Parathyroid adenoma (tissue), 2 donors: ENCODE results near the gene NAPA.

Source experiments
- H2AFZ ChIP-seq: fragments of 300-600 bp; sonication (generic); one replicate; pipeline ENCODE4 v1.7.0; 2017; ENCODE audit warnings: antibody characterized with exemption, mild to moderate bottlenecking
- H3K27ac ChIP-seq: fragments of 300-600 bp; sonication (generic); one replicate; pipeline ENCODE4 v1.7.0; 2017
- H3K27me3 ChIP-seq: fragments of 300-600 bp; sonication (generic); one replicate; pipeline ENCODE4 v1.7.0; 2017; ENCODE audit warnings: low read length; ENCODE audit not compliant: control insufficient read depth, insufficient read depth
- H3K36me3 ChIP-seq: fragments of 300-600 bp; sonication (generic); one replicate; pipeline ENCODE4 v1.7.0; 2017; ENCODE audit warnings: low read length; ENCODE audit not compliant: control insufficient read depth, insufficient read depth
- H3K4me1 ChIP-seq: fragments of 300-600 bp; sonication (generic); one replicate; pipeline ENCODE4 v1.7.0; 2017; ENCODE audit warnings: control low read depth
- H3K4me2 ChIP-seq: fragments of 300-600 bp; sonication (generic); one replicate; pipeline ENCODE4 v1.7.0; 2017; ENCODE audit warnings: low read length
- H3K4me3 ChIP-seq: fragments of 300-600 bp; sonication (generic); one replicate; pipeline ENCODE4 v1.7.0; 2017; ENCODE audit warnings: low read depth, low read length
- H3K79me2 ChIP-seq: fragments of 300-600 bp; sonication (generic); one replicate; pipeline ENCODE4 v1.7.0; 2017; ENCODE audit warnings: control low read depth
- H3K9ac ChIP-seq: fragments of 300-600 bp; sonication (generic); one replicate; pipeline ENCODE4 v1.7.0; 2017; ENCODE audit warnings: mild to moderate bottlenecking
- H3K9me3 ChIP-seq: fragments of 300-600 bp; sonication (generic); one replicate; pipeline ENCODE4 v1.7.0; 2017; ENCODE audit warnings: low read length; ENCODE audit not compliant: control insufficient read depth
- TF ChIP-seq, protein P1 (sequence below): fragments of 300-600 bp; sonication (generic); IDR thresholded peaks from one replicate; pipeline ENCODE4 v1.7.0; 2017; ENCODE audit warnings: antibody characterized with exemption, mild to moderate bottlenecking
- donor health status: primary hyperparathyroidism.

The NAPA gene

DNA sequence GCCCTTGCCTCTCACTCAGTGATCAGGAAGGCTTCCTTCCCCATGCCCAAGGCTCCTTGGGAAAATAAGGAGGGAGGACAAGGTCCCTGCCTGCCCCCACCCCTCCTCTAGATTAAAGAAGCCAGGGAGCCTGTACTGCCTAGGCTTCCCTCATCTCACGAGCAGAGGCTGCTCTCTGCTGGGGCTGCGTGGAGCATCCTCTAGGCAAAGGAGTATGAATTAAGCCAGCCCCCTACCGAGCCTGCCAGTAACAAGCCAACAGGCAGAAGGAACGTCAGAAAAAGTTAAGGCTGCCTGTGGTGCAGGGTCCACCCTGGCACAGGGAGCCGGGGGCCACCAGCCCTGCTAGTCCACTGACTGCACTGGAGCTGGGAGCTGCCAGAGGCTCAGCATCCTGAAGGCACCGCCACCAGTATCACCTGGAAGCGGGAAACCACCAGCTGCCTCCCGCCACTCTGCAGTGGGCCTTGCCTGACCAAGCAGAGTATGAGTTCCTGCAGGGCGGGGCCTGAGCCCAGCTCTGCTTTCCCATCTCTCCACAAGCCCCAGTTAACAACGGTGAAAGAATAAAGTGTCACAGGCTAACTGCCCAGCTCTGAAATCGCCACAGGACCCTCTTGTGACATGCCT, 6.8 kb downstream of the NAPA start:
- H3K4me2 ChIP-seq: no peak overlapping the region
- H3K4me1 ChIP-seq: peaks cover 17% of the 10 kb centered on the region
- no peak overlapping the region for H3K9ac ChIP-seq
- H3K79me2 ChIP-seq: peaks cover 76% of the 10 kb centered on the region
- no peaks in the 10 kb centered on the region for H3K36me3 ChIP-seq
- H3K9me3 ChIP-seq: no peaks in the 10 kb centered on the region
- no peak overlapping the region for H2AFZ ChIP-seq
- TF ChIP-seq, protein P1, sequence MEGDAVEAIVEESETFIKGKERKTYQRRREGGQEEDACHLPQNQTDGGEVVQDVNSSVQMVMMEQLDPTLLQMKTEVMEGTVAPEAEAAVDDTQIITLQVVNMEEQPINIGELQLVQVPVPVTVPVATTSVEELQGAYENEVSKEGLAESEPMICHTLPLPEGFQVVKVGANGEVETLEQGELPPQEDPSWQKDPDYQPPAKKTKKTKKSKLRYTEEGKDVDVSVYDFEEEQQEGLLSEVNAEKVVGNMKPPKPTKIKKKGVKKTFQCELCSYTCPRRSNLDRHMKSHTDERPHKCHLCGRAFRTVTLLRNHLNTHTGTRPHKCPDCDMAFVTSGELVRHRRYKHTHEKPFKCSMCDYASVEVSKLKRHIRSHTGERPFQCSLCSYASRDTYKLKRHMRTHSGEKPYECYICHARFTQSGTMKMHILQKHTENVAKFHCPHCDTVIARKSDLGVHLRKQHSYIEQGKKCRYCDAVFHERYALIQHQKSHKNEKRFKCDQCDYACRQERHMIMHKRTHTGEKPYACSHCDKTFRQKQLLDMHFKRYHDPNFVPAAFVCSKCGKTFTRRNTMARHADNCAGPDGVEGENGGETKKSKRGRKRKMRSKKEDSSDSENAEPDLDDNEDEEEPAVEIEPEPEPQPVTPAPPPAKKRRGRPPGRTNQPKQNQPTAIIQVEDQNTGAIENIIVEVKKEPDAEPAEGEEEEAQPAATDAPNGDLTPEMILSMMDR: no peak
- H3K27ac ChIP-seq: no peak overlapping the region
- H3K4me3 ChIP-seq: no peak overlapping the region
- no peaks in the 10 kb centered on the region for H3K27me3 ChIP-seq

DNA sequence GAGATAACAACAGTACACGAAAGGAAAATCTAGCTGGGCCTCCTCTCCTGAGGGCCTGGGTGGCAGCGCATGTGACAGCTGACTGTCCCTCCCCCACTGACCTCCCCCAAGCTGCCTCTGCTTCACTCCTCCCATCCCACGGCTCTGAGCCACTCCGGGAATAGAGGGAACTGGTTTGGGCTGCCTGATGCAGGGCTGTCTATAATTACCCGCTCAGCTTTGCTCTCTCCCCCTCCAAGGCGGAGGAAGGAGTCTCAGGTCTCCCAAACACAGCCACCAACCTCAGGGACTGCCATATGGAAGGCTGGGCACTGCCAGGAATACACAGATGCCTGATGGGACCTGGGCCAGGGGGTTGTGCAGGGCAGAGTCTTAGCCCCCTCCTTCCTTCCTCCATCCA, 7.9 kb downstream of the NAPA start:
- H3K9ac ChIP-seq: no peak overlapping the region
- no peak overlapping the region for H3K27ac ChIP-seq

DNA sequence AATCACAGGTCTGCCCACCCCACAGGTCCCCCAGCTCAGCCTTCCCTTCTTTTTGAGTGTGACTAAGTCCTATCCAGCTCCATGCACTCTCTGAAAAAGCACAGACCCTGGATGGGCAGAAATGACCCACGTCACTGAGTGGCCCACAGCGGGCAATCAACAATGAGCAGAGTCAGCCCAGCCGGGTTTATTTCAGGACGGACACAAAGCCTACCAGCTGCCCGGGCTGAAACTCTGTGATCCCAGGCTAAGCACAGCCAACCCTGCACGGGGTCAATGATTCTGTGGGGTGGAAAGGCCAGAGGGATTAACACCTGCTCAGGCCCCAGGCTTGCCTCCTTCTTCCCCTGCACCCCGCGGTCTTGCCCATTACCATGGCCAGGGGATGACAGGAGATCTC, 8.4 kb downstream of the NAPA start:
- Histone ChIP-seq H3K9ac (no peak overlapping the region), H3K27ac (no peak overlapping the region), H2AFZ (no peak overlapping the region), H3K4me3 (no peak overlapping the region), H3K4me1 (peaks cover 8% of the 10 kb centered on the region), H3K4me2 (peak overlapping the region; percentile 46), H3K36me3 (no peaks in the 10 kb centered on the region), H3K79me2 (peaks cover 72% of the 10 kb centered on the region), H3K27me3 (no peaks in the 10 kb centered on the region), H3K9me3 (no peaks in the 10 kb centered on the region)
- TF ChIP-seq, protein P1: no peak

More for the DNA sequence above, 7.9 kb downstream of the NAPA start:
- Histone ChIP-seq H3K79me2 (peaks cover 73% of the 10 kb centered on the region), H3K4me1 (peaks cover 8% of the 10 kb centered on the region), H3K27me3 (no peaks in the 10 kb centered on the region), H3K36me3 (no peaks in the 10 kb centered on the region), H2AFZ (no peak overlapping the region), H3K4me3 (no peak overlapping the region), H3K4me2 (peak overlapping the region; percentile 46), H3K9me3 (no peaks in the 10 kb centered on the region)
- TF ChIP-seq, protein P1: no peak

DNA sequence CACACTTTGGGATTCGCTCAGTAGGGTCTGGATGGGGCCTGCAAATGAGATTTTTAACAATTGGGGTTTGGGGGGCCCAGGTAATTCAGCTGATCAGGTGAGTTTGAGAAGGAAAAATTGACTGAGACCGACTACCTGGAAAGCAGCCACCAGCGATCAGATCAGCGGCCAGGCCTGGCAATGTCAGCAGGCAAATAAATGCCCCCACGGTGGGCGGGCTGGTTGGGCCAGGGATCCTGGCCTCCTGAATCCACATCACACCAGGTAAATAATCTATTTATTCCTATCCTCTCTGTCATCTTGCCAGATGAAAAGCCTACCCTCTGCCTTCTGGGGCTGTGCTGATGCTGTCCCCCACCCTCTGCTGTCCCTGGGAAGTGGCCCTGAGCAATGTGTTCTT, 9.4 kb downstream of the NAPA start:
- Histone ChIP-seq H2AFZ (no peak overlapping the region), H3K4me2 (no peak overlapping the region), H3K9ac (no peak overlapping the region), H3K27me3 (no peaks in the 10 kb centered on the region), H3K36me3 (no peaks in the 10 kb centered on the region), H3K79me2 (peaks cover 68% of the 10 kb centered on the region), H3K4me3 (no peak overlapping the region), H3K27ac (no peak overlapping the region), H3K9me3 (no peaks in the 10 kb centered on the region), H3K4me1 (peaks cover 7% of the 10 kb centered on the region)
- TF ChIP-seq, protein P1: no peak

DNA sequence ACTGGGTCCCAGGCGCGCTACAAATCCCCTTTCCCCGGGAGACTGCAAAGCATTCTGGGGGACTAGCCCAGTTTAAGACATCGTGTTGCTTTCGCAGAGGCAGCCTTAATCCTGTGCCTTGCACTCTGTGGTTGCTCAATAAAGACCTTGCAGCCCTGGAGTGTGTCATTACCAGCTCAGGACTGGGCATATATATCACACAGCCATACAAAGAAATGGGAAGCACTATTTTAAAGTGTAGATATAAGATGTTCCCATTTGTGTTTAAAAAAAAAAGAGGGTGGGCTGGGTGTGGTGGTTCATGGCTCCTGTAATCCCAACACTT, 11.1 kb downstream of the NAPA start:
- TF ChIP-seq, protein P1: no peak
- H3K27ac ChIP-seq: no peak overlapping the region
- peaks cover 59% of the 10 kb centered on the region for H3K79me2 ChIP-seq
- no peak overlapping the region for H3K4me3 ChIP-seq
- no peaks in the 10 kb centered on the region for H3K36me3 ChIP-seq
- H3K9me3 ChIP-seq: no peaks in the 10 kb centered on the region
- H3K4me1 ChIP-seq: peaks cover 4% of the 10 kb centered on the region
- no peak overlapping the region for H3K4me2 ChIP-seq
- H2AFZ ChIP-seq: no peak overlapping the region
- no peak overlapping the region for H3K9ac ChIP-seq
- H3K27me3 ChIP-seq: no peaks in the 10 kb centered on the region
